ENCODE data around the gene TCHHL1.
A peak's percentile ranks its signal among the peaks of the same experiment; 100 is the strongest.

TCHHL1 gene

GRCh38 chr1:152036267-152037216, 52.3 kb downstream of the TCHHL1 start, which contains the start of gene S100A11:
S100A11 (minus strand) TSS chr1:152037004; CDS start chr1:152036915, 89 bp downstream.
- DNase-seq = peak; percentile 89

GRCh38 chr1:152035539-152036266, 53.2 kb downstream of the TCHHL1 start:
- no peak for DNase-seq

- peak; percentile 80 for DNase-seq
Measured at GRCh38 chr1:152034654-152035538, 54.0 kb downstream of the TCHHL1 start.

- no peak for DNase-seq
Measured at GRCh38 chr1:152034324-152034653, 54.6 kb downstream of the TCHHL1 start.
